ENCODE results near the gene GLB1L.

Gene GLB1L

DNA sequence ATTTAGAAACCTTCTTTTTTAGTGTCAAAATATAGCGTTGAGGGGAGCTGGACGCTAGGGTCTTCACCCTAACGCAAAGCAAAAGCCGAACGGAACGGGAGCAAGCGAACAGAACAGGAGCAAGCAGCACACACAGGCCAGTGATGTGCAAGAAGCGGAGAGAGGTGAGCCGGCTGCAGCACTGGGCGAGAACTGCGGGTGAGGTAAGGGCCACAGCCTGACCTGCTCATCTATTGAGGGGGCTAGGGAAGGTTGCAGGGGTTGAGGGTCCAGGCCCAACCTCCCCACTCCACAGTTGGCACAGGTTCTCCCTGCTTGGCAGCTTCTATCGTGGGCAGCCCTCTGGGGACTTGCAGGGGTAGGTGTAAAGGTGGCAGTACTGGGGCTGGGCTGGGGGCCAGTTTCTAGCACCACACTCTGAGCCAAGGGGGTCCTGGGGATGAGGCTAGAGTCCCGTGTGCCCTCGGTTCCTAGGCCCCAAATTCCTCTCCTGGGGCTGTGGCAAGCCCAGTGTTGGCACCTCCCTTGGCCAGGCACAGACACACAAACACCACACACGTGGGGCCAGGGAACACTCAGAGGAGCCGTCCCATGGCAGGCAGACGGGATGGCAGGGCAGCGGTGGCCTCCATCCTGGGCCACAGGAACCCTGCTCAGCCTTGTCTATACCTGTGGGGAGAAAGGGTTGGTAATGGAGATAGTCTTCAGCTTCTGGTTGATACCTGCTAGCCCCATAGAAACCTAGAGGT is 25.3 kb downstream of the GLB1L start:
- DNase-seq = no peak

DNA sequence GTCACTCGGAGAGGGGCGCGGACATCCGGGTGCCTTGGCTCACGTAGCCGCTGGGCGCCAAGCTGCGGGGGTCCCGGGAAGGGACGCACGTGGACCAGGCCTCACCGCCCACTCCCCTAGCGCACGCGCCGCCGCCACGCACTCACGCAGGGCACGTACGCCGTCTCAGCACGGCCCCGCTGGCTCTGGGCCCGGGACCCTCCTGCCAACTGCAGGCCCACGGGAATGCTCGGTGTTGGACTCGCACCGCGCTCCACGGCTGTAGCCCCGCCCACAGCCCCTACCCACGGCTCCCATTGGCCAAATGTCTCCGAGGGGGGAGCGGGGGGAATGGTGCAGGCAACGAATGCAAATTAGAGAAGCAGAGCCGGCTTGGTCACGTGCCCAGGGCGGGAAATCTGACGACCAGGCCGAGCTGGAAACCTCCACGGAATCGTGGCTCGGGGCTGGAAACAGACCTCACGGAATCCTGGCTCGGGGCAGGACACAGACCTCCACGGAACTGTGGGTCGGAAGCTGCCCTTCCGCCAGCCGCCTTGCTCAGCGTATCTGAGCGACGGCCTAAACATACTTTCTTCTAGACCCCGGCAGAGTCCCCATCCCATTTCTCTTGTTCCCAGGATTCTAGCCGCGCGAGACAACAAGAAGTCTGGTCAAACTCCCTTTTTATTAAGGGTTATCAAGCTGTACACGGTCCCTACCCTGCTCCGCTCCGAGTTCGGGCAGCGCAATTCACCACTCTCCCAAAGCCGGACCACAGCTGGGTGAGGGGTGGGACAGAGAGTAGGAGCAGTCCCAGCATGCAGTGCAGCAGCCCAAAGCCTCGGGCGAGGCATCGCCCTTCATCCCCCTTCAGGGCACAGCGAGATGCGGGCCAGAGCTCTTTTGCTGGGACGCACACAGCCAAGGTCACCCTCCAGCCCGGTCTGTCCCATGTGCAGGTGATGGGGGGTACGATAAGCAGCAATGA is 26.2 kb downstream of the GLB1L start, which contains the start of gene ABCB6:
Gene ABCB6, minus strand, starts transcription at position 227 of the 970 bp plus-strand sequence. CDS start 285 bp downstream, outside the sequence.
- DNase-seq = peak; percentile 85

DNA sequence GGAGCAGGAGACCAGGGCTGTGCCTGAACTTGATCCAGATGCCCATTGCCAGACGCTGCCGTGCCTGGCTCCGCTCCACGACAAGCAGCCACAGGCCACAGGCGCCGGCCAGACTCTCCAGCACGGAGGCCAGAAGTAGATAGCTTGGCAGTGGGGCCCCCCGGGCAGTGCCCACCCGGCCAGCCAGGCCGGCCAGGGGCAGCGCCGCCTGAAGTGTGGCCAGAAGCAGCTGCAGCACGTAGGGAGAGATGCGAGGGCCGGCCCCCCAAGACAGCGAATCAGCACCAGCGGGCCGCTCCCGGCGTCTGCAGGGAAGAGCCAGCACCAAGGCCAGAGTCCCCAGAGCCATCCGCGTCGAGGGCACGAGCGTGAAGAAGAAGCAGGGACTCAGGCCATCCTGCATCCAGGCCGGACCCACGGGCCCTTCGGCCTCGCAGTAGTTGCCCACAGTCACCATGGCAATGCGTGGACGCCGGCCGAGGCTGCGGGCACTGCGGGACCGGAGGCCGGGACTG is 27.0 kb downstream of the GLB1L start:
- peak; percentile 57 for DNase-seq

DNA sequence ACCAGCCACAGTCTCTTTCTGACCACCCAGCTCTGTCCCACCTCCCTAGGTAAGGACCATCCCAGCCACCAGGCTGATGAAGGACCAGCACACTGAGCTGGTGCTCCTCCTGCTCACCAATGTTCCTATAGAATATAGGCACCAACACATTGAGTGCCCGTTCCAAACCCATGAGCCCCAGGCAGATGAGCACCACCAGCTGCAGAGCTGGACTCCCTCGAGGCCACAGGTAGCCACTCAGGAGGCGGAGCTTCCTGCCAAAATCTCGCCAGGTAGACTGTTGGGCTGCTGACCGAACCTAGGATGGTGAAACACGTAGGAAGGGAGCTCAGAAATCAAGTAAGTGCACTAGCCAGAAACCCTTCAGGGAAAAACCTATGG is 28.7 kb downstream of the GLB1L start:
- no peak for DNase-seq

DNA sequence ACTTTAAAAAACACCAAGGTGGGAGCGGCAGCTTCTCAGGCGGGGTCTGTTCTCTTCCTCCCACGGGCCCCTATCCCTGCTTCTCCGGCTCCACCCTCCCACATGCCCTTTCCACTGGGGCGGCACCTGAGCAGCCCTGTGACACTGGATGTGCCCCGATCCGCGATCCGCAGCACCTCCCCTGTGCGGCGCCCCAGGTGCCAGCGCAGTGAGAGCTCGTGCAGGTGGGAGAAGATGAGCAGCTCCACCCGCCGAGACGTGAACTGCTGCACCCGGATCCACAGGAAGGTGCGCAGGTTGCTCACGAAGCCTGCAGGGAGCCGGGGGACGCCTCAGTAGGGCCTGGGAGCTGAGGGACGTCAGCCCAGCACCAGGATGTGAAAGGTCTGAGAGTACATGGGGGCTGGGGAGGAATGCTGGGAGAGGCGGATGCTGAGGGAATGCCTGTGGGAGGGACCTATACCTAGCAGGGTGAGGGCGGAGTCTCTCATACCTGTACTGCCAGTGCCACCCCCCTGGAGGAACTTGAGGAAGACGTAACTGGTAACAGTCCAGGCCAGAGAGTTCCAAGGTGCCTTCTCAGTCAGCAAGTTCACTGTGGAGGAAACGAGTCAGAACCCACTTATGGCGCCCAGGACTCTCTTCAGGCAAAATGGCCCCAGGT is 29.2 kb downstream of the GLB1L start:
- no peak for DNase-seq

DNA sequence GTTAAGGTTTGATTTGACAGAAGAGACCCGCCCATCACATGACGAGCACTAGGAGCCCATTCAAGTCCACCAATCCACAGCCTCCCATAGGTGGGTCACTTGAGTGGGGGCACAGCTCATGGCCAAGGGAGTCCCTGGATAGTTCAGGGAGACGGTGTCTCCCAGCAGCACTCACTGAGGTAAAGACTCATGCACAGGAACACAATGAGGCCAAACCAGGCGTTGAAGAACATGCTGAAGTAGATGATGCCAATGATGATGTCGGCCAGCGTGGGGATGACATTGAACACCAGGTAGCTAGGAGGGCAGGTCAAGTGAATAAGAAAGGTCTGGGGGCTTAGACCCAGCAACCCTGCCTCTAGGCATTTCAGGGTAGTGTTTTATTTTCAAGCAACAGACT is 30.5 kb downstream of the GLB1L start:
- DNase-seq = no peak

DNA sequence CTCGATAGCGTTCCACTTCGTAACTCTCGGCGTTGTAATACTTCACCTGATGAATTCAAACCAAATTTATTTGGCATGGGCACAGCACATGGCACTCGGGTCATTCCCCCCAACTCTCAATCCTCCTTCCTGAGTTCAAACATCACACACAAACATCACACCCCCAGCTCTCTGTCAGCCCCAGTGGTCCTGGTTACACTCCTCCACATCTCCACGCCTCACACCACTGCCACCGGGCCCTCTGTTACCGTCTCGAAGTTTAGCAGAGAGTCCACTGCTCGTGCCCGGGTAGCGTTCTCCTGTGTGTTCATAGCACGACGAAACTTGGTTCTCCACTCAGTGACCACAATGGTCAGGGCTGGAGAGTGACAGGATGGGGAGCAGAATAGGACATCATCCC is 31.1 kb downstream of the GLB1L start:
- no peak for DNase-seq

DNA sequence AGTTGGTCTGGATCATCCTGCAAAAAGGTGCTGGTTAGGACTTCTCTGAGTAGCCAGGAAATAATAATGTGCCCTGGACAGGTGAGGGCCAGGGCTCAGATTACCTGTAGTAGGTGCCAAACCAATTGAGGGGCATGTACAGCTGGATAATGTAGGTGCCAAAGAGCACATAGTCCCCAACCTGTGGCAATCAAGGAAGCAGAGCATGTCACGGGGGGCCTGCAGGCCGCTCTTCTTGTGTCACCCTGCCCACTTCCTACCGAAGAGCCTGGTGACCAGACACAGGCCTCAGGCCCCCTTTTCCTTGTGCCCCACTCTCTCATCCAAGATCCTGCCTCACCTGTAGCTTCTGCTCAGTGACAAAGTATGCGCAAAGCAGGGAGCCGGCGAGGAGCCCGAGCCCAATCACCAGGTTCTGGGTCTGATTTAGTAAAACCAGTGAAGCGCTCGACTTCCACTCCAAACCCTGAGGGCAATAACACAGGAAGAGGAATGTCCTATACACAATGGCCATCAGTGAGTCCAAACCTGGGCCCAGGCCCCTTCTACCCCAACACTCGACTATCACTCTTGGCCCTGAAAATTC is 31.7 kb downstream of the GLB1L start:
- DNase-seq = no peak

DNA sequence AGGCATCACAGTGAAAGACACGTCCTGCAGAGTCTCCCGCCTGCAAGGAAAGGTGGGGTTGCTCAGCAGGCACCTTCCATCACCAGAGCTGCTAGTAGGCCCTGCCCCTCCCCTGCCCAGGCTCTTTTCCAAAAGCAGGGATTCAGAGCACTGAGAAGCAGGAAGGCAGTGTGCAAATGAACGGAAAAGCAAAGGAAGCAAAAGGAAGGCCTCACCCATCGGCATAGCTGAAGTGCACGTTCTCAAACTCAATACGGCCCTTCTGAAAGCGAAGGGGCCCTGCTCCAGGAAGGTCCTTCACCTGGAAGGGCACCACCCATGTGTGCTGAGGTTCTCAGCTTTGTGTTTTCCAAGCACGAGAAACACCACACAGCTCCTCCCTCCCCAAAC is 32.2 kb downstream of the GLB1L start:
- no peak for DNase-seq

DNA sequence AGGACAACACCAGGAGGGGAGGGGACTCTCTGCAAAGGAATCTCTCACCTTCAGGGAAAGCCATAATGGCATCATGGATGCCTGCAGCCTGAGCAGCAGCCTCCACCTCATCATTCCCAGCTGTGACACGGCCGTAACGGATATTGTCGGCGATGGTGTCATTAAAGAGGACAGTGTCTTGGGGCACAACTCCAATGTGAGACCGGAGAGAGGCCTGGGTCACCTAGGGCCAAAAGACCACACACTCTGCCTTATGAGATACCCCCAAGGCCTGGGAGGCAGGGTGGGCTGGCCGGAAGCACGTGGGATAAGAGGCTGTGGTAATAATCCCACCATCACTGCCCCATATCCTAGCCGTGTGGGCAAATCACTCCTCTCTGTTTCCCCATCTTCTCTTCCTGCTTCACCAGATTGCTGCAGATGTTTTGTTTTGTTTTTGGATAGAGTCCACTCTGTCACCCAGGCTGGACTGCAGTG is 34.3 kb downstream of the GLB1L start:
- DNase-seq = no peak

DNA sequence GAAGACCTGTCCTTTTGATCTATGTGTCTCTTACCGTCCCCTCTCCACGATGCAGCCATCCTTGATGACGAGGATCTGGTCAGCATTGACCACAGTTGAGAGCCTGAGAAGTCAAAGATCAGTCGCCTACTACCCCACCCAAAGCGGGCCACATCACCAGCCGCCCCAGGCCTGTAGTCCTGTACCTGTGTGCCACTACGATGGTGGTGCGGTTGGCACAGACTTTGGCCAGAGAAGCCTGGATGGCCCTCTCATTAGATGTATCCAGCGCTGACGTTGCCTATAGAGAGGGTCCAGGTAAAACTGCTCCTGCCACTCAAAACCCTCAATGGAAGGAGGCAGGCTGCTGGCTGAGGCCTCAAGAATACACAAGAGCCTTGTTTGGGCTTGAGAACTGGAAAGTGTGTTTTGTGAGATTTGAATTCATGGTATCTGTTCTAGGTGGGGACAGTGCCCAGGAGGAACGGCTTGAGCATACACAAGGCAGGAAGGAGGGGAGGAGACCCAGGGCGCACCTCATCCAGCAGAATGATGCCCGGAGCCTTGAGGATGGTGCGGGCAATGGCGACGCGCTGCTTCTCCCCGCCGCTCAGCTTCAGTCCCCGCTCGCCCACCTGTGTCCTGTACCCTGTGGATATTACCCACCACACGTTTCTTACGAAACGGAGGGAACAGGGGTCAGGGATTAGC is 34.9 kb downstream of the GLB1L start:
- DNase-seq = no peak

DNA sequence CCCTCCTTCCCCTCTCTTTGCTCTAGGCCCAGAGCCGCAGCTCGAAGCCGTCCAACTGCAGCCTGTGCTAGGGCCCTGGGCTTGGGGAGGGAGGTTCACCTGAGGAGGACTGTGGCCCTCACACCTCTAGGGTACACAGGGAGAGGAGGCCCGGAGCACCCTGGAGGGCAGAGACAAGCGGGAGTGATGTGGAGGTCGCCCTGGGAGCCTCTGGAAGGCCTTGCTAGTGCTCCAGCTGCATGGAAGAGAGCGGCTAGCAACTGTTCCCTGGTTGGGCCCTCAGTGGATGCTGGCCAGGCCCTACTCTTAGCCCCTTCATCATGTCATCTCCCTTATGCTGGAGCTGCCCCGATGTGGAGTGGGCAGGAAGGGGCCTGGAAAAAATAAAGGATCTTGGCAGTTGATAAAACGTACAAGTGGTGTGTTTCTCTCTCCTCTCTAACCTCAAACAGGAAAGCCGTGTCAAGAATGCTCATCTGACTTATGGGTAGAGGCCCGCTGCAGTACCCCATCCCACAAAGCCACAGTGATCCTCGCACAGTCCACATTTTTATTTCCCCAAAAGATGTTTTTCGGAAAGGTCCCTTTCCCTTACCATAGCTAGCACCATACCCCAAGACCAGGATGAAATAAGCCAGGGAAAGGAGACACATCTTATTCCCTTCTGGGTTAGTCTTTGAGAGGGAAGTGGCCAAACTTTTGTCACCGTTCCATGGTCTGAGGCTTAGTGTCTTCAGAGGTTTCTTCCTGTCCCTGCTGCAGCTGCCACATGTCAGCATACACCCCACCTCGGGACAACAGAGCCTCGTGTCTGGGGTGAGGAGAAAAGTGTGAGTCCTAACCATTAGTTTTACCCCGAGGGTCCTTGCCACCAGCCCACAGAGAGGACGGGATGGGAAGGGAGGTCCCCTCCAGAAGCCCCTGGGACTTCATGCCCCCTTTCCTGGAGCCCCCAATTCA is 35.7 kb downstream of the GLB1L start:
- DNase-seq = no peak

DNA sequence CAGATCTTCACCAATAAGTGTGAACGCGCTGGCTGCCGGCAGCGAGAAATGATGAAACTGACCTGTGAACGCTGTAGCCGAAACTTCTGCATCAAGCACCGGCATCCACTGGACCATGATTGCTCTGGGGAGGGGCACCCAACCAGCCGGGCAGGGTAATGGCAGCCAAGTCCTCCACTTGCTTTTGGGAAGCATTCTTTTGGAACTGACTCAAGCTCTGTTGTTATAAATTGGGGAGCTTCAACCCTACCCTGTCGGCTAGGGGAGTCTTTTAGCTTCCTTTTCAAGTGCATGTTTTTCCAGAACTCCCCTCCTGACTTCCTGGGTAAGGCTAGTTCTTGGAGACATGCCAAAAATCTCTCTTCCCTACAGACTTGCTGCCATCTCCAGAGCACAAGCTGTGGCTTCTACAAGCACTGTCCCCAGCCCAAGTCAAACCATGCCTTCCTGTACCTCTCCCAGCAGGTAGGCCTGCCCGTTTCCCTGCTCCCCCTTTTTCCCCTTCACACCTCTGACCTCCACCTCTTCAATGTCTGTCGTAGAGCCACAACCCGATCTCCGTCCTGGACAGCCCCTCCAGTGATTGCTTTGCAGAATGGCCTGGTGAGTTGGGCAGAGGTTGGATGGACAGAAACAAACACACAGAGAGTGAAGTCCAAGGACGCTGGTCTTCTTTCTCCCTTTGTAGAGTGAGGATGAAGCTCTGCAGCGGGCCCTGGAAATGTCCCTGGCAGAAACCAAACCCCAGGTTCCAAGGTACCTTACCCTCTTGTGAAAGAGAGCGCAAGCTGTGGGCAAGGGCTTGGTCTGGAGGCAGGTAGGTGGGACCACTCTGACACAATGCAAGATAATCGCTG is 37.1 kb downstream of the GLB1L start:
- no peak for DNase-seq

DNA sequence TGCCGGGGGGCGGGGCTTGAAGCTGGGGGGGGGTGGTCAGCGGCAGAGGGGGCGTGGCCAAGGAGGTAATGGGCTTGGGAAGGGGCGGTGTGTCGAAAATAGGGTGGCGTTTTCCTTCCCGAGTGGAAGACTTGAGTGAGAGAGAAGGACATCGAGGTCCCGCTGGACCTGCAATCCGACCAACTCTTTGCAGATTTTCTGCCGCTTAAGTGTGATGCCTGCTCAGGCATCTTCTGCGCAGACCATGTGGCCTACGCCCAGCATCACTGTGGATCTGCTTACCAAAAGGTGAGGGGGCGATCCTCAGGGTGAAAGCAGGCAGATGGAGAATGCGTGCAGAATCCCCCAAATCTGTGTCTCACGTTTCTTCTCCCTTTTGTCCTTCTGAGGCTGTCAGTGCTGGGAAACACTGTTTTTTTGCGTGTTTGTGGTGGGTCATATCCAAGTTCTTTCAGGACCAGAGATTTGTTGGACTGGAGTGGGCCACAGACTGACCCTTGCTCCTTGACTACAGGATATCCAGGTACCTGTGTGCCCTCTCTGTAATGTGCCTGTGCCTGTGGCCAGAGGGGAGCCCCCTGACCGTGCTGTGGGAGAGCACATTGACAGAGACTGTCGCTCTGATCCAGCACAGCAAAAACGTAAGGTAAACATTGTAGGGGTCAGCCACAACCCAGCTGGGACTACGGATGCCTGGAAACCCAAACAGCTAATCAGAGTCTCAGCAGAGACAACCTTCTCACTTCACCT is 37.9 kb downstream of the GLB1L start:
- no peak for DNase-seq

DNA sequence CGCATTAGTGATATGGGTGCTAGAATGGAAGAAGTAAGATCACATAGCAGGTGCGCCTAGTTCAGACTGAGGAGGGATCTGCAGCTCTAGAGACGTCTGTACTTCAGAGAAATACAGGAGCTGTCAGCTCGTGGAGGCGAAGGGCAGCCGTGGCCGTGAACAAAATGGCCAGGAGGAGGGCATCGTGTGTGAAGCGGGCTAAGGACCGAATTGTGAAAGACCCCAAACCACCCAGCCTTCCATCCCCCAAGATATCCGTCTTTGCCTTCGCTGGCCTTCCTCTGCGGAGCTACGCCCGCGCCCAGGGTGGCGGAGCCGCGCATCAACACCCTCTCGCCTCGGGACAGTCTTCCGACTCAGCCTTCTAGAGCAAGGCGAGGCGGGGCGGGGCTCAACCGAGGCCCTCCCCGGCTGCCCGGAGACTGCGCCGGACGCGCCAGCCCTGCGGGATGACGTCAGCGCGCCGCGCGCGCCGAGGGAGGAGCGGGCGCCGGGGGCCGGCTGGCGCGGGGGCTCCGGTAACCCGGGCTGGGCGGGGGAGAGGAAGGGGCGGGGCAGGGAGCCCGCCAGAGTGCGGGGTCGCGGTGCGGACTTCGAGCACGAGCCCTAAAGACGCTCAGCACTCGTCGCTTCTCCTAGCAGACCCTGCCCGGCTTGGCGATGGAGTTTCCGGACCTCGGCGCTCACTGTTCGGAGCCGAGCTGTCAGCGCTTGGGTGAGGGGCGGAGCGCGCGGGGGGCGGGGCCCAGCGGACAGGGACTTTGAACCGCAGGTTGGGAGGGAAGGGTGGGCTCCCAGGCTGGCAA is 38.7 kb downstream of the GLB1L start, which contains the start of gene ZFAND2B:
Gene ZFAND2B, plus strand, starts transcription at position 455 of the 806 bp plus-strand sequence. Its CDS starts 206 bp downstream, at position 661.
- DNase-seq = peak; percentile 80

DNA sequence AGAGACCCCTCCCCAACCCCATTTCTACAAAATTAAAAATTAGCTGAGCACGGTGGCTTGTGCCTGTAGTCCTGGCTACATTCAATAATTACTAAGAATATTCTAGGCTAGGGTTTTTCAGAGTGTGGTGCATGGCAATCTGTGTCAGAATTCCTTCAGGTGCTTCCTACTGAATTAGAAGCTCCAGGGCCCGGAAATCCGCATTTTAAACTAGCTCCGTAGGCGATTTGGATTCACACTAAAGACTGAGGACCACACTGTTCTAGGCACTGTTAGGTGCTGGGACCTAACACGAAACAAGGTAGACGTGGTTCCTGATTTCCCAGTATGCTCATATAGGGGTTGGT is 39.3 kb downstream of the GLB1L start:
- DNase-seq = no peak

DNA sequence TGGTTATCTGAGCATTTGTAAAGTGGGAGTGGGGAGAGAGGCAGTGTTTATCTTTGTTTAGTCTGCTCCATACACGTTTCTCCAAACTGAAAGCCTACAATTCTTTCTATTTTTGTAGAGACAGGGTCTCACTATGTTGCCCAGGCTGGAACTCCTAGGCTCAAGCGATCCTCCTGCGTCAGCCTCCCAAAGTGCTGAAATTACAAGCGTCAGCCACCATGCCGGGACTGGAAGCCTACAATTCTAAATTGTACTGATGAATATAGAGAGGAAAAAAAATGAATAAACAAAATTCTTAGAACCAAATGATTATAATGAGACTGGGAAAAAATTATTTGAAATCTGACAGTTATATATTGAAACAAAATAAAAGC is 40.1 kb downstream of the GLB1L start:
- no peak for DNase-seq

Measured in NCI-H1092 treated with DMSO at 0.1 percent for 48 hours (cell line).